HG03442 (cell line): ENCODE measurements around the gene HEATR5A.

ENCODE experiments used
- ATAC-seq: cut with Tn5 transposase; IDR thresholded peaks from one replicate; pipeline ENCODE4 v1.9.1; 2021; ENCODE audit warnings: mild to moderate bottlenecking, moderate library complexity; ENCODE audit not compliant: unreplicated experiment

HEATR5A gene

DNA sequence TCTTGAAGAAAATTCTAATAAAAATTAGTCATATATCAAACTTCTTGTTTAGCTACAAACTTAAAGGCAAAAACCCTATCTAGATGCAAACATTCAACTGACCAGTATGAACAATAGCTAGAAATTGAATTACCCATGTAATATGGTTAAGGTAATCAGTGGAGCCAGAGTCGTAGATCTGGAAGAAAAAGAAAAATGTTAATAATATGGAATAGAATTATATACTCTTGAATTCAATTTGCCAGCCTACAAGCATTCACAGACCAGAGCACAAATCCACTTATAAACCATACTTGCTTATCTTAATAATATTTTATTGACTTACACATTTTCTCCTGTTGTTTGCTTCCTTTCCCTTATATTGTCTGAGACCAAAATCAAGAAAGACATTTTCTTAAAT lies 7.7 kb upstream of the HEATR5A start:
- no peak for ATAC-seq

DNA sequence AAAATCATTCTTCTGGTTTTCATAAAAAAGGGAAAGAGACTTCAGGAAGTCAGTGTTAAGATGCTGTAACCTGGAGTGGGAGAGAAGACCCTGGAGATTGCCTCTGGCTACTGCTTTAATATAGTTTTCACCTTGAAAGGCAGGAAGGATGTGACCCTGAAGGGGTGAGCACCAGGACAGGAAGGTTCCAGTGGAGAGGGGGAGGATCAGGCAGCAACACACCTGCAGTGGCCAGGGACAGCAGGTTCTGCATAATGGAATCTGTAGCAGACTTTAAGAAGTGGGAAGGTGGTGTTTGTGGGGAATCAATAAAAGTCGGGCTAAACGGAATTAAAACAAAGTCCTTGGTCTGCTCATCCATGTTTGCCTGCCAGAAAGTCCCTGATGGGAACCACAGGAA lies 6.3 kb upstream of the HEATR5A start:
- ATAC-seq: no peak

DNA sequence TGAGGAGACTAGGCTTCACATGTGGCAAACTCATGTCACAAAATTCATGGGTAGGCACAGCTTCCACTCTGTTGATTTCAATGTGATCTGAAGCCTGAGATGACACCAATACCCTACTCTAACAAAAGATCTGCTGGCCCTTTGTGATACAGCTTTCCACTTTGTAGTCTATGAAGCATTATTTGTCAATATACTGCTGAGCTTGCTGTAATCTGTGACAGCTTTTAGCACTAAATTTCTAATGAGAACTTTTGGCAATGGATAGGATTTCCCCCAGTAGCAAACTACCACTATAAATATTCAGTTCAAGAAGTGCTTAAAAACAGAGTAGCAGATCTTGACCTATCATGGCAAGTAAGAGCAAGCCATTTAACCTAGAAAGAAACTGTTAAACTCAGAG lies 5.6 kb upstream of the HEATR5A start:
- ATAC-seq: no peak

DNA sequence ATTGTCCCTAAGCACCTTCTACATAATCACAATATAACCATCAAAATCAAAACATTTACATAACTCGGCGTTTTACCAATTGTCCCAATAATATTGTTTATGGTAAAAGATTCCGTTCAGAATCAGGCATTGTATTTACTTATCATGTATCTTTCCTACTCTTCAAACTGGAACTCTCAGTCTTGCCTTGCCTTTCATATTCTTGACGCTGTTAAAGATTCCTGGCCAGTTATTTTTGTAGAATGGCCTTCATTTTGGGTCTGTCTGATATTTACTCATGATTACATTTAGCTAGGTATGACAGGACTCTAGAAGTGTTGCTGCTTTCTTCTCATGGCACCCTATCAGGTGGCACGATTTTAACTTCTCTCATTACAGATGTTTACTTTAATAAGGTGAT lies 850 bp upstream of the HEATR5A start:
- no peak for ATAC-seq

DNA sequence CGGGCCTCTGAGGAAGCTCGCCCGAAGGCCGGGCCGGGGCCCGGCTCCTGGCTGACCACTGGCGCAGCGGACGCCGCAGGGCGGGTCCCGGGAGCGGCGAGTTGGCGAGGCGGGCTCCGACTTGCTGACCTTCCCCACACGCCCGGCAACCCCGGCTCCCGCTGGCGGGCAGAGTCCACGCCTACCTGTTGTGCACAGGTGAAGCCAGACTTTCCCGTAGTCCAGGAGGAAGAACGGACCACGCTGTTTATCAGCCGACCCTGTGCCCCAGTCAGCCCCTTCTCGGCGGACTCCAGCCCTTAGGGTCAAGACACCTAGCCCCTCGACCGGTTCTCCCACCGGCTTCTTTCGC lies 407 bp downstream of the HEATR5A start:
- peak; percentile 6 for ATAC-seq

DNA sequence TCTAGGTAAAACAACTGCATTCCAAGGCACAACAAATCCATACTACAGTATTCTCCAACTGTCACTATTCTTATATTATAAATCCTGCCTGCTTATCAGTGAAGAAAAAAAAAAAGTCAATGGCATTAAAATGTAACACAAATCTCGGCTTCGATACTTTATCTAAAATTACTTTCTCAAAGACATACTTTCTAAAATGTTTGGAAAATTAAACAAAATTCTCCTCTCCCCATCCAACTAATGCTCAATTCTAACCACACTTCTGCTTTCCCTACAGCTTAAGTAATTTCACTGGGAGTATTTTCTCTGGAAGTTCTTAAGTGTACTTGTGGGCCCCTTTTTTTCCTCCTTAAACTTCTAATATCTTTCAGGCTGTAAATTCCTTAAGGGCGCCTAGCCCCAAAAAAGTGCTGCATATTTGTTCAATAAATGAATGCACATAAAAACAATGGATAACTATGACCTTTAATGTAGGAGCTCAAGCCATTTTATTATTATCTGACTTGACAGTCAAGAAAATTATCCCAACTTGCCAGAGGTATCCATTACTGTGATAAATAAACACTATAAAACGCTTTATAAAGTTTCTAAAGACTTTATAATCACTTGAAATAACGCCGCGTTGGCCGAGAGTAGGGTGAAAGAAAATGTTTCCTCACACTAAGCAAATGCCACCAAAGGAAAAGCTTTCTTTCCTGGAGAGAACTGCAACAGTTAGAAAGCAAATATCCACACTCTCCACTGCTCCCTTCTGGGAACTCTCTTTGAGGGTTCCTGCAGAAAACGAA lies 977 bp downstream of the HEATR5A start:
- ATAC-seq: no peak

DNA sequence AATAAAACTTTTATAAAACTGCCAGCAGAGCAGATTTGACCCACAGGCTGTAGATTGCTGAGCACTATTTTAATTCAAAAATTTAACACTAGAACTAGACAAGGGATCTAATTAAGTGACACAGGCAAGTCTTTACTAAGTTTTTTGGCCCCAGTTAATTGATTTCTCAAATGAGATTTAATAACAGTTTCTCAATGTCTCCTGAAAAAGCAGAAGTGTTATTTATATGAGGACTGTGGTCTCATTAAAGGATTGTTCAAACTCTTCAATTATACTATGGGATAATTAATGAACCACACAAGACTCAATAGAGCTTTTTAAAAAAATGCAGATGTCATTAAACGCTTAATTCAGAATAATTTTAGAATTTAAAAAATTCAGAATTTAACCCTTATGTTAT lies 1.9 kb downstream of the HEATR5A start:
- no peak for ATAC-seq

DNA sequence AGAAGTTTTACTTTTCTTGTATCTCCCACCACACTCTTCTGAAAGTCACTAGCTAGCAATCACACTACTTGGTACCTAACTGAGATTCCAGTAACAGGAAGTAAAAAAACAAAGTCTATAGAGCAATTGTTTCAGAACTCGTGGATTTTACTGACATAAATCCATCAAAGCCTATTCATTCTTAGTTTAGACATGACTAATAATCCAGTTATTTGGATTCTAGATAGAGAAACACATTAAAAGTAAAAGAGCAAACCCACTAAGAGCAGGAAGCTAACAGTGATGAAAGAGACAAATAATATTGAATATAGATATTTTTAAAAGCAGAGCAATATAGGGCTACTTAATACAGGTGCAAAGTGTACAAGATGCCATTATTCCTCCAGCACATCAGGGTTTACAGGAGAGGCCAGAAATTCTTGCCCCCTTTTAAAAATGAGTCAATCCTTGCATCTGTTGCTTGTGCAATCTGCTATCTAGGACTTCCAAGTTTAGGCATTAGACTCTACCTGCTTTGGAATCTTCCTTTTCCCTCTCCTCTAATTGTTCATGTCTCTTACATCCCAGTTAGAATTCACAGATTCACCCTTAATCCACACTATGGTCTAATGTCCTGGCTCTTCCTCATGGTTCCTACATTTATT lies 6.0 kb downstream of the HEATR5A start:
- ATAC-seq: no peak

DNA sequence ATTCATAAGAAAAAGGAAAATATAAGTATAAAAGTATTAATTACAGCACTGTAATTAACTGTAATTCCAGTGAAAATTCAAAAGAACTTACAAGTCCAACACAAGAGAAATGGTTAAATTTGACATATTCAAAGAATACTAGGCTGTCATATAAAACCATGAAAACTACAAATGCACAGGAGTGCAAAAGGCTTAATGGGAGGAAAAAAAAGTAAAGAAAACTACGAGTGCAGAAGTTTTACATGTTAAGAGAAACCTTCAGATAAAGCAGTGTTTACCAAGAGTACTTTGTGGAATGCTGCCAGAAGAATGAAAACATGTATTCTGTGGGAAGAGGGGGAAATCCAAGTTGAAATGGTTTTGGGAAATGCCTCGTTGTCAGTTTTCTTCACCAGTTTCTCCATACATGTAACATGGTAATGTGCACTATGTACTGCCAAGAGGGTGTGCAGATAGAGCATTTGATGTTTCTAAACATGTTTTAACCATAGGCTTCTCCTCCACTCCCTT lies 9.1 kb downstream of the HEATR5A start:
- no peak for ATAC-seq

DNA sequence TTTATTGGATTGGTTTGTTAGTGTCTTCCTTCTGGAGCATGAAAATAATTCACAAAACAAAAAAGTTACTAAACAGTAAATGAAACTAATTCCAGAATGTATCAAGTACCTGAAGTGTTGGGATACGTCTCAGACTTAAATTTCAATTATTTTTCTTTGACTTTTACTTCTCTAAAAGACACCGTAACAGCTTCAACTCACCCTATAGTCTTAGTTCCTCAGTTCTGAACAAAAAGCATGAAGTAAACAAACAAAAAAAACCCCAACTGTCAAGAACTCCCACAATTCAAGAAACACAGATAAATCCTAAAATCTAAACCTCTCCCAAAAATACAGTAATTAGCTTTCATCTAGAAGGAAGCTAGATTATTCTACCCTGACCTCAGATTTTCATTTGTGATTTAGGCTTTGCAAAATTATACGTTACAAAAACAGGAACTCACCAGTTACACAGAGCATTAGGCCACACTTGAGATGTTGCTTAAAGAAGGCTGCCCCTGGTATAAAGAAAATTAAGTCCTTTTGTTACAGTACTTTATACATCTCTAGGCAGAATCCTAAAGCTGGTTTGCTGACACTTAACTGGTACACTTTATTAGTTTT lies 10.2 kb downstream of the HEATR5A start:
- ATAC-seq: no peak

DNA sequence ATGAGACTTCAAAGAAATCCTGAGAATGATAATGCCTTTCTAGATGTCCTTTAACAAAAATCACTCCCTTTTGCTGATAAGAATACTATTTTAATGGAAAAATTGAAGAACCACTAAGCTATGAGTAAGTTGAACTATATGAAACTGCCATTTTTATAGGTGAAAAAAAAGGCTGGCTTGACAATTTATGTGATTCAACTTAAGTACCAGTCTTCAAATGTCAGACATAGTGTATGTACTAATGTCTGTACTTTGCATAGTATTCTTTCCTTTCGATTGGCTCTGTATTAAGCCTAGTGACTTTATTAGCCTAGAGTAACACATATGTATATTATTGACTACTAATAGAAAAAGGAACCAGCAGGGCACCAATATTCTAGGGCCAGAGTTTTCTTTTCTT lies 11.9 kb downstream of the HEATR5A start:
- ATAC-seq: no peak

DNA sequence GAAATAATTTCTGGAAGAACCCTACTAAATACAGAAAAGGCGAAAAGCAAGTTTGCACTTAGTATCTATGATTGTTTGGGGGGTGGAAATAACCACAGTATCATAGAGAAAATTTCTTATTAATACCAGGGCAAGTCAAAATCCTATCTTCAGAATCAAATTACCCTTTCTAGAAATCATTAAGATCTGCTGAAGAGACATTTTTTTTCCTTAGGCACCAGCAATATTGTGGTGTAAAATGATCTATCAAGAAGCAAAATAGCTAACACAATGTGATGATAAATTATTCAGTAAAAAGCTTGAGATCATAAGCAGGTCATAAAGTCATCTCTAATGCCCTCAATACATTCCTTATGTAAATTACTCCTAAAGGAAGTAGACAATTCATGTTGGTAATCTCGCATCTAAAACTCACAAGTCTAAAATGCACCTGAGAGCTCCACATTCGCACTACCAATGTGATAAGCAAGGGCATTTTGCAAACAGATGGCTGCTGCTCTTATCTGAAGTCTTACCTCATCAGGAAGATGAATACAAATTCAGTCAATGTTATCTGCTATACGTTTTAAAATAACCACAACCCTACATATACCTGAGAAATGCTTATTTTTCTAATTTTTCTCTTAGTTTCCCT lies 14.6 kb downstream of the HEATR5A start:
- ATAC-seq: no peak

DNA sequence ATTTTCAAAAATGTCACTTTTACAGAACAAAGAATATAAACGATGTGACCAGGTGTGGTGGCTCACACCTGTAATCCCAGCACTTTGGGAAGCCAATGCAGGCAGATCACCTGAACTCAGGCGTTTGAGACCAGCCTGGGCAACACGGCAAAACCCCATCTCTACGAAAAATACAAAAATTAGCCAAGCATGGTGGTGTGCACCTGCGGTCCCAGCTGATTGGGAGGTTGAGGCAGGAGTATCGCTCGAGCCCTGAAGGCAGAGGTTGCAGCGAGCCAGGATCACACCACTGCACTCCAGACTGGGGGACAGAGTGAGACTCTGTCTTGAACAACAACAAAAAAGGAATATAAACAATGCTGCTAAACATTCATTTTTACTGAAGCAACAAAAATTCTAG lies 15.2 kb downstream of the HEATR5A start:
- no peak for ATAC-seq

DNA sequence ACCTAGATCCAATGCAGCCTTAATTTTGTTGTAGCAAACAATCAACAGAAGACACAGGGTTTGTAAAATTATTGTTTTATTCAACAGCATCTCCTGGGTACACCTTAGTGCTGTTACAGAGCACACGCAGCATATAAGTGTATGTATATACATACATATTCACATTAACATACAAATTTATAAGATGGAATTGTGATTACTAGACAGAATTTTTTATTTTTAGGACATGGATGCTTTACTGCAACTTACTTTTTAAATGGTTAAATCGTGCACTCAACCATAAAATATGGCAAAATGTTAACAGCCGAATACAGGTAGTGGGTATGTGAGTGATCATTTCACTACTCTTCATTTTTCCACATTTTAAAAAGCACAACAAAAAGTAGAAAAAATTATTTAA lies 16.6 kb downstream of the HEATR5A start:
- no peak for ATAC-seq

DNA sequence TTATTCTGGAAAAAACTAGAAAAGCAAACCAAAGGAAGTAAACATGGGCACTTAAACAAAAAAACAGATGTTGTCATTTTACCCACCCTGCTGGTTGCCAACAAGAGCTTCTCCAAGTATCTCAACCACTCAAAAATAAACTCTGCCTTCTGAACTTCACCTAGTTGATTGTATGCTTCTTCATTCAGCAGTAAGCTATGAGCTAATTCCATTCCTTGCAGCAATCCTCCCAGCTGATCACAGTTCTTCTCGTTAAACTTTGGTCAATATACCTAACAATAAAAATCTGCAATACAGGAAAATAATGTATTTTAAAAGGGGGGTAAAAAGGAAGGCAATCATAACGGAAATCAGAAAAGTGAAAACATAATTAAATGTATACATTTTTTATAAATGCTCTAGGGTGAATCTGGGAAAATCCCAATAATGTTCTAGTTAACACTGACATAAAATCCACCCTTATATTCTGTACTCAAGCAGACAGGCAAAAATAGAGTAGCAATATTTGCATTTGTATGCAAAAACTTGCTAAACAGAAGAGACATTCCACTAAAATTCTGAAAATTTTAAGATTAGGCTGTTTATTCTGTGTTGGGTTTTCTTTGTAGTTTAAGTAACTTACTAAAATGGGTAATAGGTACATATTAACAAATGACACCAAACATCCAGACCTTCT lies 17.4 kb downstream of the HEATR5A start:
- ATAC-seq: no peak

DNA sequence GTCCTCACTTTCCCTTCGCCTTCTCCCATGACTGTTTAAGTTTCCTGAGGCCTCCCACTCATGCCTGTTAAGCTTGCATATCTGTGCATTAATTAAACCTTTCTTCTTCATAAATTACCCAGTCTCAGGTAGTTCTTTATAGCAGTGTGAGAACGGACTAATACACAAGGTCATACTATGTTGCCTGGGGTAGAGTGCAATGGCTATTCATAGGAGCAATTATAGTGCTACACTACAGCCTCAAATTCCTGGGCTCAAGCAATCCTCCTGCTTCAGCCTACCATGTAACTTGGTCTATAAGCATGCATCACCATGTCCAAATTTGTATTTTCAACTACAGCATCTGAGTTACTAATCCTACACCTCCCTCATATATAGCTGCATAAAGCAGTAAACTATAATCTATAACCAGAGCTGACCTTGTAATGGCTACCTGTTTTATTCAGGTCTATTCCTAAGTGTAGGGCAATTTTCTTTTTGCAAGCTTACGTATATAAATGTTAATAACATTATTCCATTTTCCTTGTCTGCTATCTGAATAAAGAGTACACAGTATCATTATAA lies 18.9 kb downstream of the HEATR5A start:
- no peak for ATAC-seq

DNA sequence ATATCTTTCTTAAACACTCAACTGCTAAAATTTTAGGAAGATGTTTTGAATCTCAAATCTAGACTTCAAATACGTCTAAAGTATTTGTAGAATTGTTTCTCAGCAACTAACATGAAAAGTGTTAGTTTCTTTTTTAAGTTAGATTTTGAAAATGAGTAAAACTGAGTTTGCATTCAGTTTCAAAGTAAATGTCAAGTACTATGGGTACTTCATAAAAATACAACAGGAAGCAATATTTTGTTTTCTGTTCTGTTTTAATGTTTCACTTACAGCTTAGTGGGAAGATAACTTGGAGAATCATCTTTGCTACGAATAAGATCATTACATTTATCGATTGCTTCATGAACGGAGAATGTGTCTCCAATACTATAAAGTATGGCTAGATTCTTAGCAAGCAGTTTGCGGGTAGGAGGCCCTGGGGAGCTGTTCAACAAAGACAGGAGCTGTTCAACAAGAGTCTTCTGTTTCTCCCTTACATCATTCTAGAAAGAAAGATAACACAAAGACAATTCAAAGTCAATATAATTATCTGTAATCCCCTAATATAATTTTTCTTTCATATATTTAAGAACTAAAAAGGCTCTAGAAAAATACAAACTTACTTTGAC lies 20.2 kb downstream of the HEATR5A start:
- no peak for ATAC-seq

DNA sequence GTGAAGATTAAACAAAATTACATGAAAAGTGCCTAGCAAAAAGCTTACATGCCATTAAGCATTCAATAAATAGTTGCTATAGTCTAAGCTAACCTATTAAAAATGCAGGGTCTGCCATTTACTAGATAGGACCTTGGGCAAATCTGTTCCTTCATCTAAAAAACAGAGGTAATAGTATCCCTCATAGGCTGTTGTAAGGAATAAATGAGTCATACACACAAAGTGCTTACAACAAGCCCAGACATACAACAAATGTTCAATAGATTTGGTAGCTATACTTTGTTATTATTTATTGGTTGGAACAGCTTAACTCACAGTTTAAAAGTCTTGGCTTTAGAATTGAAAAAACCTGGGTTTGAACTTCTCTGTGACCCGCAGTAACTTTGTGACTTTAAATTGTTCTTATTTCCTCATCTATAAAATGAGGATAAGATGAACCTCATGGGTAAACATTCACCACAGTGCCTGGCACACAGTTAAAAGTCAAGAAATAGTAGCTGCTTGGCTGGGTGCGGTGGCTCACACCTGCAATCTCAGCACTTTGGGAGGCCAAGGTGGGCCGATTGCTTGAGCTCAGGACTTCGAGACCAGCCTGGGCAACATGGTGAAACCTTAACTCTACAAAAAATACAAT lies 24.7 kb downstream of the HEATR5A start:
- ATAC-seq: no peak

DNA sequence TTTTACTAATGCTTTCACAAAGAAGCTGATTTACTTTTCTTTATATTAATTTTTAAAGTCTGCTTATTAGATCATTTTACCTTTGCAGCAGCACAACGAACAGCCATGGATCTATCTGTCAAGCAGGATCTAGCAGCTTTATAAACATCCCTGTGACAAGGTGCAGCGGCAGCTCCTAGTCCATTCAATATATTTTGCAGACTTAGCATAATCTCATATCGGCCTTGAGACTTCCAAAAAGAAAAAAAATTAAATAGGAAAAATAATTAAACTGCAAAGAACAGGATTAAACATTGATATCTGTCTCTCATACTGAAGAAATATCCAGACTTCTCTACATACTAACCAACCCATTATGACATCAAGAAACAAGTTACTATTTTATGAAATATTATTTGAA lies 25.2 kb downstream of the HEATR5A start:
- ATAC-seq: no peak

DNA sequence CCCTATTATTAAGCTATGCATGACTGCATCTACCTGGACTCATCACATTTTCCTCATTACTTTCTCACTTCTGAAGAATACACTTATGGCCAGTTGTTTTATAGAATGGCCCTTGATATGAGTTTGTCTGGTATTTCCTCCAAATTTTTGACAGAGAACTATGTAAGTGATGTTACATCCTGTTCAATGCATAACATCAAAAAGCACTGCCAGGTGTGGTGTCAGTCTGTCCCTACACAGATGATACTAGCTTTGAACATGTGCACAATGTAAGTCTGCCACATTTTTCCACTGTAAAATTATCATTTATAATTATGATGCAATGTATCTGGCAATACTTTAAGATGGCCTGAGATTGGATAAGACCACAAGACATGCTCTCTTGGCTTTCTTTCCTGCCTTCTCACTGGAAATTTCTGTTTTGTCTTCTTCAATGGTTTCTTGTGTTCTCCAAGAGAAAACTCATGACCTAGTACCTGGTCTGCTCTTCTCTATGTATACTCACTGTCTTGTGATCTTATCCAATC lies 28.3 kb downstream of the HEATR5A start:
- ATAC-seq: no peak
